SK-MEL-5 (cell line): Measurements from ENCODE around the gene SPATA7. TPM values are rescaled to one million over a fixed set of nuclear protein-coding genes. Genes with fewer than 3 reads are reported as not detected.

Experiments
- DNase-seq: peaks from one replicate; pipeline ENCODE4 v3.0.0-alpha.2; 2016; ENCODE audit warnings: low read depth, low spot score
- in situ Hi-C: cut with HindIII; loops from 2 replicates; pipeline ENCODE4 v1.10.0; 2016; ENCODE audit warnings: low sequenced_read_pairs, high pct_unique_total_duplicates, low pct_unique_long_range_greater_than_20kb
- total RNA-seq: library from RNA; depleted of rRNA; stranded (reverse); fragments of >200 nt; shearing (Covaris generic); gene quantifications from 2 replicates; pipeline ENCODE4 v1.2.3, GENCODE V29; 2014

SPATA7 gene
- total RNA-seq, 1 experiment from 2014 or later: 8.5 TPM

DNA sequence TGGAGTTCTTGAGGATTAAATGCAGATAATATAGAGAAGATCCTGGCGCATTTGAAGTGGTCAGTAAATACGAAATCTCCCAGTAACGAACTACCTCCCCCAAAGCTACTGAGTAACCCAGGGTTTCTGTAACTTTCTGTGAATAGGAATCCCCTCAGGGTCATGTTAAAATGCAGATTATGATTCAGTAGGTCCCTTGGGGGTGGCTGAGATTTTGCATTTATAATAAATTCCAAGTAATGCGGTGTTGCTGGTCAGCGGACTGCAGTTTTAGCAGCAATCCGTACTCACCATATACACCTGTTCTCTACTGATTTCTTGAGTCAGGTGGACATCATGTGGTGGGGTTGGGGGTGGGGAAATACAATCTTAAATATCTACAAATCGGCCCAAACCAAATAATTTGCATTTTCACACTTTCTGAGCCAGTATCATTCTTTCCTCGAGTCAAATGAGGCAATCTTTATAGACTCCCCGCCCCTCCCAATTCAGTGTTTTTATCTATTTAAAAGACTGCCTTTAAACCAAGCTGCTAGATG, 868 bp downstream of the SPATA7 start:
- no peak for DNase-seq
- in situ Hi-C loops: no loop called here

DNA sequence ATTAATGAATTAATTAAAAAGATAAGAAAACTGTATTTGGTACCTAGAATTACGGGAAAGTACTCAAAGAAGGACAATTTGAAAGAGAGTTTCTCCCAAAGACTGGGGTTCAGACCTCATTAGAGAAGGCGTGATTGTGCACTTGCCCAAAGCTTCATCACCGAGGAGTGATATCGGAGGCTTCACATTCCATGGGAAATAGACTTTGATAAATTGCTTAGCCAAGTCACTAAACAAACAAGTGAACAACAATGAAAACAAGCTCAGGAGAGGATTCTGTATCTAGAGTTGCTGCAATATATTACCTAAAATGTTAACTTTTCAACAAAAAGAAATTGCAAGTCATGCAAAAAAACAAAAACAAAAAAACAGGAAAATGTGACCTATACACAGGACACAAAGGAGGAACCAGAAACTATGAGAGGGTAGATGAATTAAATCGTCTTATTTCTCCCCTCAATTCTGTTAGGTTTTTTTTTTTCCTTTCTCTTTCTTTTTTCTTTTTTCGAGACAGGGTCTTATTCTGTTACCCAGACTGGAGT, 3.4 kb downstream of the SPATA7 start:
- DNase-seq: no peak
- in situ Hi-C loops: no loop called here

DNA sequence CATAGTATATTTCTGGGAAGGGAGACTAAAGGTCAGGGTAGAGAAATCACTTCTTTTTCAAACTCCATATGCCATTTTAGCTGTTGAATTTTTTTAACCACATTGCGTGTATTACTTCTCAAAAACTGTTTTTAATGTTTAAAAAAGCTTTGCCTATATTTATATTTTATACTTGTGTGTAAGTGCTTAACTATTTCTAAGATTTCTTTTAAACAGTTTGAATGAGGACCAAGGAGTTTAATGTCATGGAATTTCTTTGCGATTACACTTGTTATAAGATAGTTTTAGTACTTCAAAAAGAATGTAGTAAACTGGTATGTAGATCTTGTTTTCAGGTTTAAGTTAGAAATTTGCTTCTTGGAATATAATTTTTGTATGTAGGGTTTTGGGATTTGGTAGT, 7.2 kb downstream of the SPATA7 start:
- DNase-seq: no peak
- in situ Hi-C loops: no loop called here

DNA sequence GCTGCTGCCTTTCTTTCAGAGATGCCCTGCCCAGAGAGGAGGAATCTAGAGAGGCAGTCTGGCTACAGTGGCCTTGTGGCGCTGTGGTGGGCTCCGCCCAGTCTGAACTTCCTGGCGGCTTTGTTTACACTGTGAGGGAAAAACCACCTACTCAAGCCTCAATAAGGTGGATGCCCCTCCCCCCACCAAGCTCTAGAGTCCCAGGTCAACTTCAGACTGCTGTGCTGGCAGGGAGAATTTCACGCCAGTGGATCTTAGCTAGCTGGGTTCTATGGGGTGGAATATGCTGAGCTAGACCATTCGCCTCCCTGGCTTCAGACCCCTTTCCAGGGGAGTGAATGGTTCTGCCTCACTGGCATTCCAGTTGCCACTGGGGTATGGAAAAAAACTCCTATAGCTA, 25.6 kb downstream of the SPATA7 start:
- in situ Hi-C loops: no loop called here
- no peak for DNase-seq

DNA sequence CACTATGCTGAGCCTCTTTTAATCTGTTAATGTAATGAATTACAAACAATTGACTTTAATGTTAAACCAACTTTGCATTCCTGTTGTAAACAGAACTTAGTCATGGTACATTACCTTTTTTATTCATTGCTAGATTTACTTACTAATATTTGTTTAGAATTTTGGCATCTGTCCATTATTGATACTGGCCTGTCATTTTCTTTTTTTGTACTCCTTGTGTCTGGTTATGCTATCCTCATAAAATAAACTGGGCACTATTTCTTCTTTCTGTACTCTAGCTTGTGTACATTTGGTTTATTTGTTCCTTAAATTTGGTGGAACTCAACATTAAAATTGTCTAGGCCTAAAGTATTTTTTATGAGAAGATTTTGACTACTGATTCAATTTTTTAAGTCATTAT, 32.1 kb downstream of the SPATA7 start:
- in situ Hi-C loops: no loop called here
- DNase-seq: no peak

DNA sequence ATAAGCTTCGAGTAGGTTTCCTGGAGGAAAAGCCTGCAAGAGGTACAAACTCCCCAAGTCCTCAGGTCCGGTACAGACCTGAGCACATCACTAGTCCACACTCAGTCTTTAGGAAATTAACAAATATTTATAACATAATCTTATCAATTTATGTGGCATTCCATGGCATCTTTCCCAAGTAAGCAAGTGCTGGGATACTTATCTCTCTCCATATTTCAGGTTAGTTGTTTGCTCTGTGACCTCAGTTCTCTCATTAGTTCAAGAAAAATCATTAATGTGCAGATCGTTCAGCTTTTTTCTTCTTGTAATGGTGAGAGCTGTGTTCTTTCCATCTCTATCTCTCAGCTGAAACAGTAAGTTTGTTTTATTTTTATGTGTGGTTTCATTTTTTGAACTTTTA, 34.7 kb downstream of the SPATA7 start:
- no peak for DNase-seq
- in situ Hi-C loops: no loop called here

DNA sequence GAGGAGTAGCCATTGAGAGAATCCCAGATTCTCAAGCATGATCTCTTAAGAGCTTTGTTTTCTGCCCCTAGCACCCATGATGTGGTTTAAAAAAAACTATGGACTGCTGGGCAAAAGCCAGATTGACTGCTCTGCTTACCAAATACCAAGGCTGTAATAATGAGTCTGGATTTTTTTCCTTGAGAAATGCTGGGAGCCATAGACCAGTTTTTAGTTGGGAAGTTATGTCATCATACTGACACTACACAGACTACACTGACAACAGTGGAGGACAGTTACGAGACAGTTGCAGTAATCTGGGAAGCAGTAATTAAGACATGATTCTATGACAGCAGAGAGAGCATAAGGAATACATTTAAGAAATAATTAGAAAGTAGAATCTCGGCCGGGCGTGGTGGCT, 35.8 kb downstream of the SPATA7 start:
- in situ Hi-C loops: no loop called here
- peak; percentile 7 for DNase-seq

DNA sequence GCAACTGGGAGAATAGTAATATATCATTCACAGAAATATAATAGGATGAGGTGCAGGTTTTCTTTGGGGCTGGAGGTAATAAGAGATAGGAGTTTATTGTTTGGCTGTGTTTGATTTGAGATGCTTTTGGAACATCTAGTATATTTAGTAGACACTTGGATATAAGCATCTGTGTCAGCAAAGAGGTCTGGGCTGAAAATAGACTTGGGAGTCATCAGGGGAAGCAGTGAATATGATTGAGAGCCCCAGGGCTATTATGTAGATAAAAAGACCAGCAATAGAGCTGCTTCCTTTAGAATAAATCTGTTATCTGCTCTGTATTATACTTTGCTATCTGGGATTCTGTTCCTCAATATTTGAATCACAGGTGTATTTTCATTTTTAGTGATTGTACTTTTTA, 36.6 kb downstream of the SPATA7 start:
- DNase-seq: no peak
- in situ Hi-C loops: no loop called here

DNA sequence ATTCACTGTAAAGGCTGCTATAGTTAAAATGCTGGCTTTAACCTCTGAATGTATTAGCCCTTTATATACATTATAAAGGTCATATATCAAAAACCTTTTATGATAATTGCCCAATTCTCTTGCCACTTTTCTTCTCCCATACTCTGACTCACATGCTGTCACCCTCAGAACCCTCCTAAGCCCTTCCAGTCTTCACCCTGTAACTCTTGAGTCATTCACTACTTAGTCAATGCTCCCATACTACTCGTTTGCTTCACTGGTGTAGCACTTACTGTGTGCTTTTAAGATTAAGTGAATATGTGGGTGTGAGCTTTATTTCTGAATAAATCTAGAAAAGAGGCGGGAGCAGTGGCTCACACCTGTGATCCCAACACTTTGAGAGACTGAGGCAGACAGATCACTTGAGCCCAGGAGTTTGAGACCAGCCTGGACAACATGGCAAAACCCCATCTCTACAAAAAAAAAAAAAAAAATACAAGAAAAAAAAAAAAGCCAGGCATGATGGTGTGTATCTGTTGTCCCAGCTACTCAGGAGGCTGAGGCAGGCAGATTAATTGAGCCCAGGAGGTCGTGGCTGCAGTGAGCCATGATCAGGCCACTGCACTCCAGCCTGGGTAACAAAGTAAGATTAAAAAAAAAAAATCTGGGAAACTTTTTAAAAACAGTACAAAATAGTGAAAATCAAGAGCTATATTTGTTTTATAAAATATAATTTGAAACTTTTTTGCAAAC, 37.6 kb downstream of the SPATA7 start:
- in situ Hi-C loops: no loop called here
- DNase-seq: no peak

DNA sequence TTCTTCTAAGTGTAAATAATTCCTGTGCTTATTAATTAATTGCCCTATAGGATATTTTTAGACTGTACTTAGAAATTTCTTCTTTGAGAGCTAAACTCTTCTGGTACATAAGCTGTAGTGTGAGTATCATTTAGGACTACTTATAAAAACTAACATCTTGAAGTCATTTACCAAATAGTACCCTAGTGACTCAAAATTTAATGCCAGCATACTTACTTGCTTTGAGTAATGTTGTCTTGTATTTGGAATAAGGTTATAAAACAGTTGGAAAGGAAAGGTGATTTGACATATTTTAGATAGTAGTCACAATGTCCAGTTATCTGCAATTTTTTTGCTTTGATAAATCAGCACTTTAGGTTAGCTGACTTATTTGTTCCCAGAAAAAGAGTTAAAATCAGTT, 39.1 kb downstream of the SPATA7 start:
- in situ Hi-C loops: no loop called here

DNA sequence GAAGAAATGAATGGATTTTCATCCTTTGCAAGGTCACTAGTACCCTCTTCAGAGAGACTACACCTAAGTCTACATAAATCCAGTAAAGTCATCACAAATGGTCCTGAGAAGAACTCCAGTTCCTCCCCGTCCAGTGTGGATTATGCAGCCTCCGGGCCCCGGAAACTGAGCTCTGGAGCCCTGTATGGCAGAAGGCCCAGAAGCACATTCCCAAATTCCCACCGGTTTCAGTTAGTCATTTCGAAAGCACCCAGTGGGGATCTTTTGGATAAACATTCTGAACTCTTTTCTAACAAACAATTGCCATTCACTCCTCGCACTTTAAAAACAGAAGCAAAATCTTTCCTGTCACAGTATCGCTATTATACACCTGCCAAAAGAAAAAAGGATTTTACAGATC, 40.8 kb downstream of the SPATA7 start:
- in situ Hi-C loops: no loop called here
- peak; percentile 42 for DNase-seq

More for the DNA sequence above, 39.1 kb downstream of the SPATA7 start:
- no peak for DNase-seq

DNA sequence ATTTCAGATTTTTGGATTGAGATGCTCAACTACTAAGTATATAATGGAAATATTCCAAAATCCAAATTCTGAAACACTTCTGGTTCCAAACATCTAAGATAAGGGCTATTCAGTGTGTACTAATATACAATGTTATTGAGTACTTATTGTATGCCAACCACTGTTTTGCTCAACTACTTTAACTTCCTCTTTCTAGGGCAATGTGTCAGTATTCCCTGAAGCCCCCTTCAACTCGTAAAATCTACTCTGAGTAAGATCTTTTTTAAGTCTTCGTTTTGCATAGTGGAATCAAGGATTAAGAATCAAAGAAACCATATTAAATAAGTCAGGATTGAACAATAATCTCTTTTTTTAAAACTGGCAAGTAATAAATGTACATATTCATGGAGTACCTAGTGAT, 45.5 kb downstream of the SPATA7 start:
- no peak for DNase-seq
- in situ Hi-C loops: no loop called here

DNA sequence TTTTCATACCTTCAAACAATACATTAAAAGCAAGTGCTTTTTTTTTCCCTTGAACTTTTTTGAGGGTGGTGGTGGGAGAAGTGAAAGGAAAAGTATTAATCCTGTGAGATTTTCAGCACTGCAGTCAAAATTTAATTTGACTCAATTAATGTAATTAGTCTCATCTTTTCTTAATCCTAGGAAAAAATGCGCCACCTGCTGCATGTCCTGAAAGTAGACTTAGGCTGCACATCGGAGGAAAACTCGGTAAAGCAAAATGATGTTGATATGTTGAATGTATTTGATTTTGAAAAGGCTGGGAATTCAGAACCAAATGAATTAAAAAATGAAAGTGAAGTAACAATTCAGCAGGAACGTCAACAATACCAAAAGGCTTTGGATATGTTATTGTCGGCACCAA, 52.2 kb downstream of the SPATA7 start:
- in situ Hi-C loops: no loop called here
- DNase-seq: peak; percentile 20

DNA sequence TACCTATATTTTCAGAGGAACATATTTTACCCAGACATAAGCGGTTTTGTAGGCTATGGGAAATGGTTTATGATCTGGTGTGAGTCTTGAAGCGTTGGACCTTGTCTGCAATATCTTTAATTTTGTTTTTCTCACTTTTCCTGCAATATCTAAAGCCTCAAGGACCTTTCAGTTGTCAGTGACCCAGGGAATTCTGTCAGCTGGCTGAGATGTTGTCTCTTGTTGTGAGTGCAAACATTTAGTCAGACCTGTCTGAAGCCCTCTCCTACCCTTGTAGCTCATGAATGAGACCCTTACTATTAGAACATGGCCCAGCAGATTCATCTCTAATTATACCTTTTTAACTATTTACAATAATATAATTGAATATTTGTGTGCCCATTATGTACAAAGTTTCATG, 53.6 kb downstream of the SPATA7 start:
- in situ Hi-C loops: no loop called here
- DNase-seq: no peak

DNA sequence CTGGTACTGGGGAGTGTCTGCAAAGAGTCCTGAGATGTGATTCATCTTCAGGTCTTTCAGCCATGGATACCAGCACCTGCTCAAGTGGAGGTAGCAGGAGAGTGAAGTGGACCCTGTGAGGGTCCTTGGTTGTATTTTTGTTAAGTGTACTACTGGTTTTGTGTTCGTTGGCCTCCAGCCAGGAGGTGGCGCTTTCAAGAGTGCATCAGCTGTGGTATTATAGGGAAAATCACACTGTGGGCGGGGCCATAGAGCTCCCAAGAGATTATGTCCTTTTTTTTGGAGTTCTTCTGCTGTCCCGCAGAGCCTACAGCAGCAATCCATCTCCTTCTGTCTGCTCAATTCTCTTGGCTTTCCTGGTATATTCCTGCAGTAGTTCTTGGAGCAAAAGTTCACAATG, 66.8 kb downstream of the SPATA7 start:
- in situ Hi-C loops: no loop called here
- peak; percentile 7 for DNase-seq

DNA sequence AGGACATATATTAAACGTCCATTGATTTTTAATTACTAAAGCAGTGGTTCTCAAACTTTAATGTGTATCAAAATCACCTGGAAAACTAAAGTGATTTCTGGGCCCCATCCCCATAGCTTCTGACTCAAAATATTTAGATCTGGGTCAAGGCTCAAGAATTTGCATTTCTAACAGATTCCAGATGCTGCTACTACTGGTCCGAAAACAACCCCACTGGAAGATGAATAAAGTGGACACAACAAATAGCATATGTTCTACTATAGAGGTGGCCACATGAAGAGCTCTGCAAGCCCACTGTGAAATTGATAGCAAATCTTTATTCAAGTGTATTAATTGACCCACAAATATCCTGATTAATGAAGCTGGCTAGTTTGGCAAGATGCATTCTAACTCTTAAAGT, 69.4 kb downstream of the SPATA7 start:
- in situ Hi-C loops: no loop called here
- no peak for DNase-seq

DNA sequence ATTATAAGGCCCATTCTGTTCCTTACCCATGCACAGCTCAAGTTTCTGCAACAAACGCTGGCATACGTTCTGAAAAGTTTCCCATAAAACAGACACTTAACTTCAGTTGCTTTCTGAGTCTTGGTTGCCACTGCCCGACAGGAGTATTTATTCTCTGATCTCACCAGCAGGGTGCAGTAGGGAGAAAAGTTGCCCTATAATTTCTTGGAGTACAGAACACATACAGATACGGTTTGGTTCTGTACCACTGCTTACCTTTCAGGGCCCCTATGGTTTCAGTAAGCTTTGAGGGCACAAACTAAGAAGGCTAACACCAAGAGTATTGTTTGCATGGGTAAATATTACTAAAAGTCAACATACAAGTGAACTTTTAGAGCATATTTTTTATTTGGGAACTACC, 77.9 kb downstream of the SPATA7 start:
- in situ Hi-C loops: no loop called here
- DNase-seq: peak; percentile 68

DNA sequence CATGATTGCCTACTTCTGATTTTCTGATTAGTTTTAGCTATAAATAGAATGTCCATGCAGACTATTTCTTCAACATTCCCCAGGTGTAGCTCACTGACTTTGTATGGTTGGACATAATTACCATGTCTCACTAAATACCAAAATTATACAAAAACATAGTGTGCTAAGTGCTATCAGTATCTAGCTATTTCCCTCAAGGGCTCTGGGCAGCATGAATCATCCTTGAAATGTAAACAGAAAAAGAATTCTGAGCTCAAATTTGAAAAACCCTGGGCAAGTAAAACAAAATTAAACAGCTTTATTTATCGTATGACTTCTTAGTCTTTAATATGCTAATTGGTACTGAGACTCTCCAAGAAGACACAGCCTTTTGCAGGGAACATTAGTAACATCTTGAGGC, 82.9 kb downstream of the SPATA7 start:
- in situ Hi-C loops: no loop called here
- no peak for DNase-seq
